ENCODE data around the gene TNFAIP2. TPM values are rescaled to one million over a fixed set of nuclear protein-coding genes. Genes with fewer than 3 reads are reported as not detected.

Gene TNFAIP2
- total RNA-seq, 4 donors from 2014 or later = 14.8 to 72.9 (median 22.3) TPM

GRCh38 chr14:103100281-103101121, 22.8 kb upstream of the TNFAIP2 start:
- H3K27ac ChIP-seq = no peak overlapping the region
- ATAC-seq = no peak
- H3K27me3 ChIP-seq = peaks cover 31 to 45% (median 40%) of the 10 kb centered on the region in 3 donors
- H3K4me3 ChIP-seq = no peak overlapping the region
- TF ChIP-seq POLR2A (IDR thresholded peaks at IDR 0.05) (no peak), CTCF (IDR thresholded peaks at IDR 0.05 in 4 of 5, conservative IDR thresholded peaks at IDR 0.05 in 1 of 5) (no peak)
- no peaks in the 10 kb centered on the region for H3K9me3 ChIP-seq
- DNase-seq = no peak
- intact Hi-C loops (cut with DNase I; ENCODE audit: low total_unique reads) = no loop called here
- in situ Hi-C loops (cut with MboI; ENCODE audit: low sequenced_read_pairs in 4 of 4) = loop anchor here in 3 of 4 donors (10.0 kb wide), 2 partner anchors 84 to 184 kb away; no protein-coding TSS in a partner anchor
- H3K36me3 ChIP-seq = no peaks in the 10 kb centered on the region
- peaks cover 0 to 14% of the 10 kb centered on the region in 2 donors for H3K4me1 ChIP-seq

- in situ Hi-C loops (cut with MboI; ENCODE audit: low sequenced_read_pairs in 4 of 4) = loop anchor here in 3 of 4 donors (10.0 kb wide), 2 partner anchors 83 to 183 kb away; no protein-coding TSS in a partner anchor
These were observed 21.9 kb upstream of the TNFAIP2 start for GRCh38 chr14:103101257-103101962.

GRCh38 chr14:103101963-103102688, 21.1 kb upstream of the TNFAIP2 start:
- intact Hi-C loops (cut with DNase I; ENCODE audit: low total_unique reads) (no loop called here), in situ Hi-C loops (cut with MboI; ENCODE audit: low sequenced_read_pairs in 4 of 4) (loop anchor here in 3 of 4 donors (10.0 kb wide), 2 partner anchors 83 to 183 kb away; no protein-coding TSS in a partner anchor)
- TF ChIP-seq CTCF (IDR thresholded peaks at IDR 0.05 in 4 of 5, conservative IDR thresholded peaks at IDR 0.05 in 1 of 5) = no peak
- TF ChIP-seq POLR2A (IDR thresholded peaks at IDR 0.05) = no peak
- Histone ChIP-seq H3K9me3 (no peaks in the 10 kb centered on the region), H3K4me3 (no peak overlapping the region), H3K27ac (no peak overlapping the region), H3K27me3 (peaks cover 31 to 45% (median 40%) of the 10 kb centered on the region in 3 donors), H3K4me1 (peaks cover 0 to 14% of the 10 kb centered on the region in 2 donors), H3K36me3 (no peaks in the 10 kb centered on the region)
- DNase-seq = no peak
- ATAC-seq = no peak

More at GRCh38 chr14:103101257-103101962, 21.9 kb upstream of the TNFAIP2 start:
- no peaks in the 10 kb centered on the region for H3K36me3 ChIP-seq
- H3K27me3 ChIP-seq = peaks cover 31 to 45% (median 40%) of the 10 kb centered on the region in 3 donors
- intact Hi-C loops (cut with DNase I; ENCODE audit: low total_unique reads) = no loop called here
- no peak overlapping the region for H3K27ac ChIP-seq
- no peaks in the 10 kb centered on the region for H3K9me3 ChIP-seq
- no peak for TF ChIP-seq CTCF (IDR thresholded peaks at IDR 0.05 in 4 of 5, conservative IDR thresholded peaks at IDR 0.05 in 1 of 5)
- no peak for TF ChIP-seq POLR2A (IDR thresholded peaks at IDR 0.05)
- H3K4me3 ChIP-seq = no peak overlapping the region
- ATAC-seq = no peak
- DNase-seq = no peak
- peaks cover 0 to 14% of the 10 kb centered on the region in 2 donors for H3K4me1 ChIP-seq

- Histone ChIP-seq H3K36me3 (no peaks in the 10 kb centered on the region), H3K27ac (no peak overlapping the region), H3K27me3 (peaks cover 31 to 45% (median 40%) of the 10 kb centered on the region in 3 donors), H3K9me3 (no peaks in the 10 kb centered on the region), H3K4me1 (peaks cover 0 to 14% of the 10 kb centered on the region in 2 donors), H3K4me3 (no peak overlapping the region)
- in situ Hi-C loops (cut with MboI; ENCODE audit: low sequenced_read_pairs in 4 of 4) (loop anchor here in 3 of 4 donors (10.0 kb wide), 2 partner anchors 82 to 182 kb away; no protein-coding TSS in a partner anchor), intact Hi-C loops (cut with DNase I; ENCODE audit: low total_unique reads) (no loop called here)
- no peak for DNase-seq
- TF ChIP-seq POLR2A (IDR thresholded peaks at IDR 0.05) (no peak), CTCF (IDR thresholded peaks at IDR 0.05 in 4 of 5, conservative IDR thresholded peaks at IDR 0.05 in 1 of 5) (no peak)
- no peak for ATAC-seq
These were observed 20.5 kb upstream of the TNFAIP2 start for GRCh38 chr14:103102689-103103260.
